IPS-20b (cell line): Measurements from ENCODE around the gene AADAT.
A peak's percentile ranks its signal among the peaks of the same experiment; 100 is the strongest.

Experiments
- H3K27ac ChIP-seq: one replicate; pipeline ENCODE4 v1.5.1; 2013; ENCODE audit warnings: low read length
- H3K27me3 ChIP-seq: 2 replicates; pipeline ENCODE4 v1.6.1; 2013; ENCODE audit warnings: mild to moderate bottlenecking, low read length, inconsistent platforms; ENCODE audit not compliant: insufficient read depth
- H3K36me3 ChIP-seq: 2 replicates; pipeline ENCODE4 v1.6.1; 2013; ENCODE audit warnings: low read depth, mild to moderate bottlenecking, inconsistent platforms, low read length, moderate library complexity; ENCODE audit not compliant: insufficient read depth
- H3K4me1 ChIP-seq: 2 replicates; pipeline ENCODE4 v1.6.1; 2013; ENCODE audit warnings: mild to moderate bottlenecking, control low read depth, inconsistent platforms, low read length, moderate library complexity; ENCODE audit not compliant: insufficient read depth
- H3K4me3 ChIP-seq: 2 replicates; pipeline ENCODE4 v1.5.1; 2013; ENCODE audit warnings: mild to moderate bottlenecking, low read length, inconsistent platforms
- H3K9ac ChIP-seq: 2 replicates; pipeline ENCODE4 v1.6.1; 2013; ENCODE audit warnings: low read depth, mild to moderate bottlenecking, inconsistent platforms, low read length, moderate library complexity
- H3K9me3 ChIP-seq: 2 replicates; pipeline ENCODE4 v1.6.1; 2013; ENCODE audit warnings: mild to moderate bottlenecking, low read depth, low read length, inconsistent platforms; ENCODE audit not compliant: insufficient read depth

Gene AADAT

DNA sequence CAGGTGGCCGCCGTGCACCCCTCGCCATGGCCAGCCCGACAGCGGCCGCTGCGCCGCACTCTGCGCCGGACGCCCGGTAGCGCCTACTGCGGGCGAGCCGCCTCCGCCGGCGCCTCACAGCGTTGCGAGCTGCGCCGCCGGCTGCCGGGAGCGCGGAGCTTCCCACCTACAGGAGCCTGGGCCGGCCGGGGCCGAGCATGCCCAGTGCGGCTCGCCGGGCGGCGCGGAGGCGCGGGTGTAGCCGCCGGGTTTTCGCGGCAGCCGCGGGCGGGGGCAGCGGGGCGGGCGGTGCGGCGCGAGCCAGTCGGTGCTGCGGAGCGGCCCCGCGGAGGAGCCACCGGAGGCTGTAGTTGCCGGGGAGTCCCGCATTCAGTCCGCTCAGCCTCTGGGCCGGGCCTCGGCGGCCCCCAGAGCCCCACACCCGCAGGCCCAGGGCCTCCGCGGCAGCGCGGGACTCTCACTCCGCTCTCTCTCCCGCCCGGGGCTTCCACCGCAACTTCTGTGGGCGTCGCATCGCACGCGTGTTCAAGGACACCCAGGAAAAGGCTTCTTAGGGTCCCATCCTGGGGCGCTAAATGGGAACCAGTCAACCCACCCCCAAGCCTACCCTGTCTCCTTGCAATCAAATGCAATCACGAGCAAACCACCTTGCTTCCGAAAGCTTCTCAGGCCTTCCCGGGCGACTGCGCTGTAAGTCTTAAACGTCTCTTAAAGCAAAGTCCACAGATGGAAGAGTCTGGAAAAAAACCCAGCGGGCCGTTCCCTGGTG lies 63.3 kb downstream of the AADAT start, which contains the start of gene MFAP3L:
TSS of gene MFAP3L (minus strand) at position 143 of the 769 bp plus-strand sequence. CDS start 20,518 bp downstream, outside the sequence.
- Histone ChIP-seq H3K4me3 (peak within 1 kb of the TSS; percentile 92), H3K36me3 (no peaks in the 10 kb centered on the region), H3K9ac (peak within 1 kb of the TSS; percentile 85), H3K9me3 (no peaks in the 10 kb centered on the region), H3K27ac (peak within 1 kb of the TSS; percentile 12), H3K4me1 (0 out of 2 replicates have a peak, but pooled peaks cover 2% of the 10 kb centered on the region), H3K27me3 (peaks cover 48% of the 10 kb centered on the region)

DNA sequence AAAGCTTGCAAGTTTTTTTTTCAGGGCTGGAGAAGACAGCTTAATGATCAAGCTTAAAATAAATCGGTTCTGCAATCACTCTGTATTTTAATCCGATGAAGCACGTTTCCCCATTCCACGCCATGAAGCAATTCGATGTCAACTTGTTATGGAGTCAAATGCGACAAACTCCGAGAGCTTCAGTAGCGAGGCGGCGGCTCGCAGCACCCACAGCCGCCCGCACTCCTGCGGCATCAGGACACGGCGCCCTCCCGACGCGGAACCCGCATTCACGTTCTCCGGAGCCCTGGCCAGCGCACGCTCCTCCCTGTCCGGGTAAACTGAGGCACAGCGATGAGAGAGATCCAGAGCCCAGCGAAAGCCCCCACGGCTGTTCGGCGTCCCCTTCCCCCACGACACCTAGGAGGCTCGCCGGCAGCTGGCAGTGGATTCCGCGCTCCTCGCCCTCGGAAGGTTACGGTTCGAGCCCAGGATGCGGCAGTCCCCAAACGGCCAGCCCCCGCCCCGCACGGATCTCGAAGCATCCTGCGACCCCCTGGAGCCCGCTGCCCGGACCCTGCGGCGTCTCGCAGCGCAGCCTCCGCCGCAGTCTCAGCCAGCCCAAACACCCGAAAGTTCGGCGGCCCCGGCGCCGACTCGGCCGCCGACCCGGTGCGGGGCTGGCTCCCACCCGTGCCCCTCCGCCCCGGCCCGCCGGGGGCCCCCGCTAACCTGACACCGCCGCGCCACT lies 64.1 kb downstream of the AADAT start:
- H3K36me3 ChIP-seq: no peaks in the 10 kb centered on the region
- H3K4me1 ChIP-seq: 0 out of 2 replicates have a peak, but pooled peaks cover 2% of the 10 kb centered on the region
- H3K4me3 ChIP-seq: peak overlapping the region; percentile 67
- no peak overlapping the region for H3K27ac ChIP-seq
- peaks cover 48% of the 10 kb centered on the region for H3K27me3 ChIP-seq
- peak overlapping the region; percentile 40; the same call in 1 of the 2 replicates for H3K9ac ChIP-seq
- H3K9me3 ChIP-seq: no peaks in the 10 kb centered on the region

DNA sequence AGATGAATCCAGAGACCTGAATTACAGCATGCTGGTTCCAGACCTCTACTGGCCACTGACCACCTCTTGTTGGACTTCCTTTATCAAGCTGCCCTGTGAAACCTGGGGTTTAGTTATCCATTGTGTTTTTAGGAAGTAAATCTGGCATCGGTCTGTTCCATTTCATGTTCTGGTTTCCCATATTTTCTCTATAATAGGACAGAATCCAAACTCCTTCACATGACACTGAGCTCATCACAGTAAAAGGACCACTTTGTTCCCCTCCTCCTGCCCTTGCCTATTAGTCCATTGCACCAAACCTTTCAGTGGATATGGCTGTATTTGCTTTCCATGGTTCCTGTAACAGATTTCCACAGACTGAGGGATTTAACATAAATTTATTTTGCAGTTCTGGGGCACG lies 67.5 kb downstream of the AADAT start:
- no peaks in the 10 kb centered on the region for H3K4me1 ChIP-seq
- H3K27me3 ChIP-seq: peaks cover 23% of the 10 kb centered on the region
- no peak overlapping the region for H3K9ac ChIP-seq
- H3K27ac ChIP-seq: no peak overlapping the region
- no peaks in the 10 kb centered on the region for H3K36me3 ChIP-seq
- no peak overlapping the region for H3K4me3 ChIP-seq
- H3K9me3 ChIP-seq: no peaks in the 10 kb centered on the region

DNA sequence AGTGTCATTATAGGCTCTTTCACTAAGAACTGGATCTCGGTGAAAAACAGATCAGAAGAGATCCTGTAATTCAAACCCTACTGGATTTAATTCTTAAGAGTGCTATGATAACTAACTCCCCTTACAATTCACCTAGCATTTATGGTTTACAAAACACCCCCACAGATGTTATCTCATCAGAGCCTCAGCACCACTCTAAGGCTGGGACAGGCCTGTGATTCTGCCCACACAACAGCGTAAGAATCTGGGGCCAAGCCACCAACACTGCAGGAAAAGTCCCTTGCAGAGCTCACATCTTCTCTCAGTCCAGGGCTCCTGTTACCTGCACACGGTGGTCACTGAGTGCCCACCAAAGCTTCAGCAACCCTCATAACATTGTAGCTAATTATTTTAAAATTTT lies 72.5 kb downstream of the AADAT start:
- no peaks in the 10 kb centered on the region for H3K36me3 ChIP-seq
- no peak overlapping the region for H3K9ac ChIP-seq
- no peak overlapping the region for H3K27ac ChIP-seq
- no peak overlapping the region for H3K4me3 ChIP-seq
- H3K4me1 ChIP-seq: peaks cover 8% of the 10 kb centered on the region; the same call in 1 of the 2 replicates
- H3K27me3 ChIP-seq: no peaks in the 10 kb centered on the region
- H3K9me3 ChIP-seq: no peaks in the 10 kb centered on the region

DNA sequence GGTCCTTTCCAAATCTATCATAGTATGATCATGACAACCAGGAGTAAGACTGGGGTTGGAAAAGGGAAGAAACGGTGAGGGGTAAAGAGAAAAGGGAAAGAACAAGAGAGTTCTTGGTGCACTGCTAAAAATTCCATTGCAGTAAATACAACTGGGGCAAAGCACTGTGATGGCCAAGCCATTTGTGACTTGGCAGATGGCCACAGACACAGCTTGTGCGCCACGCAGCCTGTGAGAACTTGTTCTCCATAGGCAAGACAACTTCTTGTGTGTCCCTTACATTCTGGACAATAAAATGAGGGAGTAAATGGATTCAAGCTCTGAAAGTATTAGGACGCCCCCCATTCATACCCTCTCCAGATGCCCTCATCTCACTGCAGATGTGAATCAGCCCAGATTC lies 74.5 kb downstream of the AADAT start:
- no peak overlapping the region for H3K4me3 ChIP-seq
- no peak overlapping the region for H3K27ac ChIP-seq
- no peaks in the 10 kb centered on the region for H3K36me3 ChIP-seq
- H3K9me3 ChIP-seq: no peaks in the 10 kb centered on the region
- H3K27me3 ChIP-seq: no peaks in the 10 kb centered on the region
- peaks cover 8% of the 10 kb centered on the region; the same call in 1 of the 2 replicates for H3K4me1 ChIP-seq
- H3K9ac ChIP-seq: no peak overlapping the region

DNA sequence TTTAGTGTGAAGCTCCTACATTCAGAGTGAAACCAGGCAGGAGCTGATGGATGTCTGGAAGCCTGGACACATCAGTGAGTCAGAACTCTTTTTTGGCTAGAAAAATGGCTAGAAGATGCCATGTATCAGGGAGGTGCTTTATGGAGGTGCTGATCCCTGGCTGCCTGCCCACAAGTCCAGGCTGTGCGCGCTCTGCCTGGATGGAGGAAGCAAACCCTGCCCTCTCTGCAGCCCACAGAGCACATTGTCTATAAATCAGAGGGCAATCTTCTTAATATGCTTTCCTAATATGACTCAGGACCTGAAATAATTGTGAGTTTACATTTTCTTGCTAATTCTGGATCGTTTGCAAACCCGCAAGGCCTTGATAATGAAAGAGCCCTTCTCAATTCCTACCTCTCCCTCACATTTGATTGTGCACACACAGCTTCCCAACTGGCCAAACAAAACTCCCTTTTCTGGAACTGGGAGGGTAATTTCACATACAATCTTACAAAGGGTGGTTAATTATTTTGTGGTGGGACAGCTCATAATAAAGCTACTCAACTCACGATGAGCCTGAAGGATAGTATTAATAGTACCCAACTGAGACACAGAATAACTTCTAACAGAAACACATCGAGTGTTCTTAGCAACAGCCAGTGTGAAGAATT lies 75.3 kb downstream of the AADAT start:
- H3K9me3 ChIP-seq: no peaks in the 10 kb centered on the region
- H3K4me3 ChIP-seq: no peak overlapping the region
- H3K36me3 ChIP-seq: no peaks in the 10 kb centered on the region
- H3K27ac ChIP-seq: no peak overlapping the region
- peaks cover 8% of the 10 kb centered on the region; the same call in 1 of the 2 replicates for H3K4me1 ChIP-seq
- no peak overlapping the region for H3K9ac ChIP-seq
- no peaks in the 10 kb centered on the region for H3K27me3 ChIP-seq

DNA sequence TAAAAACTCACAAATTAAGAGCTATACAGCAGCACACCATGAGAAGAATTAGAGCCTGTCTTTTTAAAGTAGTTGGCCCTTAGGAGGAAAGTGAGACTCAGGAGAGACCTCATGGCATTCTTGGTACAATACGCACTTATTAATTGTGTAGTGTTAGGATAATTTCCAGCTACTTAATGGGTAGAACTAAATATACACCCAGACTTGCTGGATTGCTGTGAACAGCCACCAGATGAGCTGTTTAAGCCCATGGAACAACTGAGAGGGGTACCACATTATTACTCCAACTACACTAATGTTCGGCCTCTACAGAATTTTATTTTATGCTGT lies 77.2 kb downstream of the AADAT start:
- no peak overlapping the region for H3K4me3 ChIP-seq
- H3K36me3 ChIP-seq: no peaks in the 10 kb centered on the region
- peaks cover 8% of the 10 kb centered on the region; the same call in 1 of the 2 replicates for H3K4me1 ChIP-seq
- H3K27me3 ChIP-seq: no peaks in the 10 kb centered on the region
- H3K9ac ChIP-seq: no peak overlapping the region
- H3K9me3 ChIP-seq: no peaks in the 10 kb centered on the region
- no peak overlapping the region for H3K27ac ChIP-seq

DNA sequence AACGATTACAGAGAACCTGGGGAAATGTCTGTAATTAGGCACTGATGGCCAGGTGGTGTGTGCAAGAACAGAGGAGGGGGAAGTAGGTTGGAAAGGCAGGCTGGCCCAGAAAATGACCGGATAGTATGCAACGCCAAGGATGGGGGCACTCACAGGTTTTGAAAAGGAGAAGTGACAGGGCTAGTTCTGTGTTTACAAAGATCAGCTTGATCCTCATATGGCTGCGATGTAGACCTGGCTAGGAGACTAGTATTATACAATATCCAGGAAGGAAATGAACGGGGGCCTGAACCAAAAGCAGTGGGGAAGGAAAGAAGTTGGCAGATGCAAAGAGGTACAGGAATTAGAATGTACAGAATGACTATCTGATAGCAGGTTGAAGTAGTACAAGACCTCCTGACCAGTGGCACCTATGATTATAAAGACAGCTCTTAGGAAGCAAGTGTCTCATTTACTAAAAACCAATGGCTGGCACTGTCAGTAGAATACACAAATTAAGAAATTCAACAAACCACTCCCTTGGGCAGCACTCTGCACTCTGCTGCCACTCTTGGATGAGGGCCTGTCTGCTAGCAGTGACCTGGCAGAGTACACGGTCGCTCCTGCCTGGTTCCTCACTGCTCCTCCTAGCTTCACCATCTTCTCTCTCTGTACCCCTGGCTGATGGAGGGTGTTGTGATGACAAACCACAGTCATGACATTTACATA lies 77.7 kb downstream of the AADAT start:
- H3K36me3 ChIP-seq: no peaks in the 10 kb centered on the region
- H3K4me1 ChIP-seq: peaks cover 8% of the 10 kb centered on the region; the same call in 1 of the 2 replicates
- no peak overlapping the region for H3K9ac ChIP-seq
- H3K27ac ChIP-seq: no peak overlapping the region
- H3K4me3 ChIP-seq: no peak overlapping the region
- H3K9me3 ChIP-seq: no peaks in the 10 kb centered on the region
- no peaks in the 10 kb centered on the region for H3K27me3 ChIP-seq
